Right ventricle myocardium inferior (tissue), 1 donor: ENCODE measurements around the gene PXDN. TPM values are rescaled to one million over a fixed set of nuclear protein-coding genes. Genes with fewer than 3 reads are reported as not detected.
A peak's percentile ranks its signal among the peaks of the same experiment; 100 is the strongest.
"Not testable (repeated sequence)": the region's sequence is repeated elsewhere in the genome, so short reads cannot be mapped to it uniquely, and the experiment has no call there.

ENCODE experiments used
- ATAC-seq: fragments of 200-7000 bp; cut with Tn5 transposase; one replicate; pipeline ENCODE4 v1.9.1; 2020; ENCODE audit warnings: mild to moderate bottlenecking, moderate library complexity
- DNase-seq: peaks from one replicate; pipeline ENCODE4 v3.0.0; 2021; ENCODE audit errors: missing footprints
- intact Hi-C: fragments of 100-400 bp; cut with DNase I; formaldehyde crosslinking; loops from one replicate; pipeline ENCODE4 v1.11.0; 2022
- total RNA-seq: library from RNA; stranded (reverse); fragmentation: NEBNext Ultra II Directional; extraction: Animal tissue kit (Norgen Biotek cat#: 25700); gene quantifications from one replicate; pipeline ENCODE4 v1.2.1, GENCODE V29; 2021
- donor health status: DM: no; HTN: yes; CAD: no; lungs with severe emphysema.

The PXDN gene
- total RNA-seq, 1 donor from 2014 or later, result 19.7 TPM

GRCh38 chr2:1745171-1746023 is 1.1 kb upstream of the PXDN start:
- DNase-seq, result no peak
- ATAC-seq, result no peak
- intact Hi-C loops, result loop anchor here (2.0 to 5.0 kb wide), 2 partner anchors 93 to 153 kb away; no protein-coding TSS in a partner anchor

DNA sequence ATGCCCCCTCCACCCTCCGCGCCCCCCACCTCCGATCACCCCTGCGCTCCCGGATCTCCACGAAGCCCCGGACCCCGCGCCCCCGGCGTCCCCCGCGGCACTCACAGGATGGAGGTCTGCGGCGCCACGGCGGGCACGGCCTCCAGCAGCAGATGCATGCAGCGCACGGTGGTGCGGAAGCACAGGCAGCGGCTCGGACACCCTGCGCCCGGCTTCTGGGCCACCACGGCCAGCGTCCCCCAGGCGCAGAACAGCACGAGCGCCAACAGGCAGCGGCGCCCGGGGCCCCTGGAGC is 217 bp downstream of the PXDN start:
- intact Hi-C loops, result loop anchor here (1.0 to 2.0 kb wide), 2 partner anchors 32 to 151 kb away; no protein-coding TSS in a partner anchor
- no peak for DNase-seq
- ATAC-seq, result peak; percentile 24

GRCh38 chr2:1743396-1744150 is 742 bp downstream of the PXDN start:
- intact Hi-C loops, result loop anchor here (1.0 to 2.0 kb wide), 4 partner anchors 23 to 151 kb away; no protein-coding TSS in a partner anchor
- ATAC-seq (peak; percentile 30), DNase-seq (peak; percentile 64)

DNA sequence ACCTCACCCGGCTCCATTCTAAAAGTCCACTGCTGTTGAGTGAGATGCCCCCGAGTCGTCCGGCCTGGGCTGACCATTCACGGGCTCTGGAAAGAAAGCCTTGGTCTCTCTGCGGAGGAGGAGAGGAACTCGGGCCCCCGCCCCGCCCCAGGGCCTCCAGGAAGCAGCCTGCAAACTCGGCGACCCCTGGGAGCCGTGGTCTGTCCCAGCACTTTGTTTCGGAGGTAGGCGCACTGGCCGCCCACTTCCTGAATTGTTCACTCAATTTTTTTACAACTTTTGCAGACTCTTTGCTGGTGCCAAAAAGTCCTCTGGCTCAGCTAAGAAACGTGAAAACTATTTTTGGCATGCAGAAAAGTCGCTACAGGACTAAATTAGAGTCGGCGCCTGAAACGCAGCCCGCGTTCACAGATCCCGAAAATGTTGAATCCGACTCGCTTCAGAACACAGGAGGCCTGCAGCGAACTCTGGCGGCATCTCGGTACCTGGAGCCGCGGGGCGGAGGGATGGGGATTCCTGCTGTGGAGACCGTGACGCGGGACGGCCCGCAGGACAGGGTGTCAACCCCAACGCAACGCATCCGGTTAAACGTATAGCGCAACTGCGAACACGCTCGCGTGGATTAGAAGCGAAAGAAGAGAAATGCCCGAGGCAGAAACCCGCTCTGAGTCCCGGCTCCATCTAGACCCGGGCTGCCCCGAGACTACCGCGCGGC is 1.5 kb downstream of the PXDN start:
- ATAC-seq (peak; percentile 66), DNase-seq (peak; percentile 84)
- intact Hi-C loops, result loop anchor here (2.0 kb wide), 2 partner anchors 22 to 34 kb away; no protein-coding TSS in a partner anchor

GRCh38 chr2:1742301-1742680 is 2.0 kb downstream of the PXDN start:
- intact Hi-C loops, result loop anchor here (2.0 kb wide), 2 partner anchors 21 to 33 kb away; no protein-coding TSS in a partner anchor
- ATAC-seq (no peak), DNase-seq (no peak)

DNA sequence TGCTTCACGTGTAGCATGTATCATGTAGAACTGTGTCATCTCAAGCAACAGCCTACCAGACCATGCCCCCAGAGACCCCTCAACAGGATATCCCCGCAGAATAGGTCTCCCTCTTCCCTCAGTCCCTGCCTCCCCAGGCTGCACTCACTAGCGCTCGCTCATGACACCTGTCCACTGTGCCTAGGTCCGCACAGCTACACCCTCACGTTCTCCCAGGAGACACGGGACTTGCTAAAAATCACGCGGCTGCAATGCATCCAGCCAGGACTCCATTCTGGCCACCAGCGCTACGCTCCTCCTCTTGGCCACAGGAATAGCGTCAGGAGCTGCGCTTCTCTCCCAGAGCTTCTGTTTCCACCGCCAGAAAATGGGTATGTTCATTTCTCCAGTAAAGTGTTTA is 2.5 kb downstream of the PXDN start:
- ATAC-seq, result no peak
- intact Hi-C loops, result loop anchor here (2.0 kb wide), 2 partner anchors 21 to 33 kb away; no protein-coding TSS in a partner anchor
- no peak for DNase-seq

DNA sequence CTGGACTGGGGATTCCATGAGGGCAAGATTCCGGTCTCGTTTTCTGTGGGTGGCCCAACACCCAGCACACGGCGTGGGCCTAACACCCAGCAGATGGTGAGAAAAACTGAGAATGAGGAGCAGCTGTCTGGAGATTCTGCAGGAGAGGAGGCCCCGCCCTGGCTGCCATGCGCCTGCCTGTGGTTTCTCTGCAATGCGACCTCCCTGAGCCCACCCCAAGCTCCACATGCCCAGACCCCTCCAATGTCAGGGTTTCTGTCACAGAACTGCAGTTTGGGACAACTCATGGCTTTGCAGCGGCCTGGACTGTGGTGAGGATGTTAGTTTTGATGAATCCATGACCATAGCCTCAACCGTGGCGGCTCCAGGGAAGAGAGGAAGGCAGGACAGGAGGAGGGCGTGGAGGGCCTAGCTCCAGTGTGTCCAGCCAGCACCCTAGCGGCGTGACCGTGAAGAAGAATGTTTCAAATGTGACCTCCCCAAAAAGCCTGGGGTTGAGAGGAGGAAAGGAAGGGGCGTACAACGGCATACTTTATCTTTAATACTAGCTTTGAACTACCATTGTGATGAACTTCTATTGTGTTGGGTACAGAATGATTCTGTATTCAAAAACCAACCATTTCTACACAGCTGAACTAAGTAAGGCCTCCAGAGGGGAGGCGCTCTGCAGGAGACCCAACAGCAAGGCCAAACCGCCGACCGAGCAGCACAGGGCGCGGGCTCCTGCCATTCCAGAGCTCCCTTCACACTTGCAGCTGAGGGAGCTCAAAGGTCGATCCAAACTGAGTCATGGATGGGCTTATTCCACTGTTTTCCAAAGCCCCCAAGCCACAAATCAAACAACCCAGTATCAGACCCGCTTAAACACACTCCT is 3.4 kb downstream of the PXDN start:
- intact Hi-C loops, result no loop called here
- ATAC-seq (no peak), DNase-seq (no peak)

DNA sequence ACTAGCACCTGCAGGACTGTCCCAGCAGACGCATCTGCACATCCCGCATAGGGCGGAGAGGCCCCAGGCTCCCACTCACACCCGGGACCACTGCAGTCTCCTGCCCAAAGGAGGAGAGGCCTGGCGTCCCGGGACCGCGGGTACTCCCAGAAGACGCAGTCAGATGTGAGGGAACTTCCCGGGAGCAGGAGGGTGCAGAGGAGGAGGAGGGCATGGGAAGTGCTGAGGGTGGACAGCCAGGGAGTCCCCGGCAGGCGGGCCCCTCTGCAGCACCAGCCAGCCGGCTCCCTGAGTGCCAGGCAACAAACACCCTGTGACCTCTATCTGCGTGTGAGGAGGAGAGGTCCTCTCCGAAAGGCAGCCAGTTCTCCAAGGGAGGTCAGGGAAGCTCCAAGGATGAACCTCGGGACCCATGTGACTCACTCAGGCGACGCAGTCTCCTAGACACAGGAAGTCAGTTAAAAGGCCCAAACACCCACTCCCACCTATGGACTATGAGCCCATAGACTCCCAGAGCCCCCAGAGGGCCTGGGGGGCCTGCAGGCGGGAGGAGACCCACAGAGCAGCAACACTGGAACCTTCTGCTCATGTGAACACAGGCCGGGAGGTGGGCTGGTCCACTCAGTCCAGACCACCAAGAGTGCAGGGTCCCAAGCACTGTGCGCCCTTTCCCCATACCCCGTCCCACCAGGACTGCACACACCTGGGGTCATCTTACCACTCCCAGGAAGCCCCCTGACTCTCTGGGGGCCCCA is 4.2 kb downstream of the PXDN start:
- intact Hi-C loops, result no loop called here
- DNase-seq (no peak), ATAC-seq (no peak)

DNA sequence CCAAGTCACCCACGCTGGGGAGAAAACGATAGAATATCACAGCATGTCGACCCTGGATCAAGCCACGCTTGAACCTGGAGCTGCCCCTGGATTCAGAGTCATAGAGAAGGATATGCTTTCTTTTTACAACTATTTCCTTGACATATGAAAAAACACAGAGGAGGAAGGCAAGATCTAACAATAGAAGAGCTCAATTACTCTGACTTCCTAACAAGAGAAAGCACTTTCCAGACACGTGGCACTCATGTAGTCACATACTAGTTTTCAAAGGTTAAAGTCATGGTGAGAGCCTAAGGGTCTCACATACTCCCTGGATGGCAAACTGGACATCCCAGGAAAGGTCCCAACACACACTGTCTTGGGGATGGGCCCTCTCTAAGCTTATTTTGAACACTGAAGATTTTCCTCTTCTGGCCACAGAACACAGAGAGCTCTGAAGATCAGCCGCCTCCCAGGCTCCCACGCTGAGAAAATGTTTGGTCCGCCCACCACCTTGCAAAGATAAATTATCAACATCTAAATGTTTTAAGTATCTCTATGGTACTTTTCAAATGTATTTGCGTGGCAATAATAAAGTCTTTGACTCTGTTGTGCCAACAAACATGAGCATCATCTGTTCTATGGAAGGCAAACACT is 4.9 kb downstream of the PXDN start:
- ATAC-seq, result no peak

DNA sequence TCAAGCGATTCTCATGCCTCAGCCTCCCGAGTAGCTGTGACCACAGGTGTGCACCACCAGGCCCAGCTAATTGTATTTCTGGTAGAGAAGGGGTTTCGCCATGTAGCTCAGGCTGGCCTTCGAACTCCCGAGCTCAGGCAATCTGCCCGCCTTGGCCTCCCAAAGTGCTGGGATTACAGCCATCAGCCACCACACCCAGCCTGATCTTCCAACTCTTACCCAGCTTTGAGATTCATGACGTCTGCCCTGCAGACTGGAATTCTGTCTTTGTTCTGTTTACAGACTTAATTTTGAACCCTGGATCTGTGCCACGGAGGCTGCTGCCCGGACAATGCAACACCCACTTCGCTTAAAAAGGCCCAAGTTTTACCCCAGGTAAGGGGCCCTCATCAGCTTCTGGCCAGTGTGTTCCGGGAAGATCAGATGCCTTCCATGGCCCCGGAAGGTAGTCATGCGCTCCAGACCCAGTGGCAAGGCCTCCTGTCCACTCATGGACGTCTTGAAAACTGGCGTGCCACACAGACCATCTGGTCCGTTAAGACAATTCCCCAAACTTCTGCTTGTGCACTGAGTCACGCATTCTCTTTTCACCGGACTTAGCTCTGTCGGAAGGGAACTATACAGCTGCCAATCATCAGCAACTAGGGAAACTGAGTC is 5.5 kb downstream of the PXDN start:
- no peak for ATAC-seq
- intact Hi-C loops, result no loop called here
- DNase-seq, result no peak

More for the DNA sequence above, 4.9 kb downstream of the PXDN start:
- intact Hi-C loops, result no loop called here
- DNase-seq, result no peak

GRCh38 chr2:1738163-1738562 is 6.2 kb downstream of the PXDN start:
- ATAC-seq (no peak), DNase-seq (no peak)
- intact Hi-C loops, result no loop called here

DNA sequence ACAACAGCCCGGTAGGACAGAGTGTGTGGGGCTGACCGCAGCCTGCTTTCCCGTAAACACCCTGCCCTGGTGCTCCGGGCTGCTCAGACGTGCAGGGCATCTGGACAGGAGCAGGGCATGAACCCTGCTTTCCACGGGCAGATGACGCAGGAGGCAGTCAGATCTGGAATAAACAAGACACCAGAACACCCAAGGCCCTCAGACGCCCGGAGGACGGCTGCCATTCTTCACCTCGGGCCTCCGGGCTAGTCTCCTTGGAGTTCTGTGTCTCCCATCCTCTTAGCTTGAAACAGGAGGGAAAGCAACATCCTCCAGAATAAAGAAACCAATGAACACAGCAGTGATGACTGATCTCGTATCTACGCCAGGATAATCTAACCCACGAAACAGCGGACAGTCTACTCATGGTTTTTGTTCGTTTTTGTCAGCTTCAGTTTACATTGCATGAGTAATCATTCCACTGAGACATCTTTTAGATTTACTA is 7.3 kb downstream of the PXDN start:
- DNase-seq, result no peak
- intact Hi-C loops, result no loop called here
- no peak for ATAC-seq

GRCh38 chr2:1736045-1736444 is 8.3 kb downstream of the PXDN start:
- DNase-seq (no peak), ATAC-seq (no peak)
- intact Hi-C loops, result no loop called here

DNA sequence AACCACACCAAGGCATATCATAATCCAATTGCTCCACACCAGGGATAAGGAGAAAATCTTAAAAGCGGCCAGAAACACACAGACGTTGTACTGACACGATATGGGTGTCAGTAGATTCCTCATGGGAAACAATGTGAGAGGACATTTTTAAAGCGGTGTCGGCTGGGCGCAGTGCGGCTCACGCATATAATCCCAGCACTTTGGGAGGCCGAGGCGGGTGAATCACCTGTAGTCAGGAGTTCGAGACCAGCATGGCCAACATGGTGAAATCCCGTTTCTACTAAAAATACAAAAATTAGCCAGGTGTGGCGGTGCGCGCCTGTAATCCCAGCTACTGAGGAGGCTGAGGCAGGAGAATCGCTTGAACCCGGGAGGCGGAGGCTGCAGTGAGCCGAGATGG is 11.0 kb downstream of the PXDN start:
- DNase-seq, result not testable (repeated sequence)

DNA sequence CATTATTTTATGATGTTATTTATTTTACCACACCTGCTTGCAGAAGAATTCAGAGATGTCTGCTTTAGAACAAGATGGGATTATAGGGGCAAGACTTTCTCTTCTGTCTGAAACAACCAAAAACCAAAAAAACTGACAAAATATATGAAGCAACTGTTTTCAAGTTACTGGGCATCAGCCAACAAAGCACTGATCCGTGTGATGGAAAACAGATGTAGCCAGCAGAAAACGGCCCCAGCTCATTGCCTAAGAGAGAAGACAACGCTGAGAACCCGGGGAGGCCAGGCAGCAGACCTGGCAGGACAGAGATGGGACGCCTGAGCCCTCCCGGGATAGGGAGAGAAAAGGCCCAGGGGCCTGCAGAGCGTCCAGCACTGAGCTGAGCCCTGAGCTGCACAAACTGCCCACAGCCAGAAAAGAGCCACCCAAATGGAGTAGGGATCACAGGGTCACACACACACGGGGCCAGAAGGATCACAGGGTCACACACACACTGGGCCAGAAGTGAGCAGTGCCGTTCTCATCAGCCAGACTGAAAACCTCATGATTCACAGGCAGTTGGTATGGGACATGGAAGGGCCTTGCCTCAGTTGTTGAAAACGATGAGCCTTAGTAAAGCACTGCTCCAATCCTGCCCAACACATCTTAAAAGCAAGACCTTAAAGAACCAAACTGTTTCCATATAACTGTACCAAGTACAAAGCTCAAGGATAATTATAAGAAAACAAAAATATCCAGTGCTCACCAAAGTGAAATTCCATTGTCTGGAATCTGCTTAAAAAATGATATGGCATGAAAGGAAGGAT is 12.1 kb downstream of the PXDN start:
- intact Hi-C loops, result no loop called here
- ATAC-seq (peak; percentile 61), DNase-seq (peak; percentile 69)

More for the DNA sequence above, 11.0 kb downstream of the PXDN start:
- ATAC-seq, intact Hi-C loops: not testable (repeated sequence)
